Measurements from ENCODE around the gene MCCC2.

- TF ChIP-seq EZH2 (IDR thresholded peaks at IDR 0.05; ENCODE audit: borderline replicate concordance, low read depth, low read length, poor library complexity, severe bottlenecking) = no peak
- TF ChIP-seq CTCF (conservative IDR thresholded peaks at IDR 0.05; ENCODE audit: low read depth, low read length) = no peak
These were observed 9.0 kb downstream of the MCCC2 start for GRCh38 chr5:71596169-71596568.

Measured in A673 (cell line).